Keratinocyte (primary cell): Measurements from ENCODE around the gene P3H2. TPM values are rescaled to one million over a fixed set of nuclear protein-coding genes. Genes with fewer than 3 reads are reported as not detected.

Experiments
- DNase-seq: peaks from one replicate; pipeline ENCODE4 v3.0.0-alpha.2; 2011; ENCODE audit warnings: low read depth, missing footprints, low spot score
- FAIRE-seq: peaks from 2 replicates; lab custom pipeline; 2011; peaks lifted over from hg19 to GRCh38; lab: Jason Lieb, UNC
- H2AFZ ChIP-seq: 2 replicates; pipeline ENCODE4 v1.6.0; 2012; ENCODE audit warnings: low read length, control low read depth, inconsistent platforms; ENCODE audit not compliant: control insufficient read depth
- H3K27ac ChIP-seq: 2 replicates; pipeline ENCODE4 v1.5.1; 2011; ENCODE audit warnings: low read length; ENCODE audit not compliant: control insufficient read depth, insufficient read depth
- H3K27me3 ChIP-seq: 3 replicates; pipeline ENCODE4 v1.6.0; 2011; ENCODE audit warnings: low read length; ENCODE audit not compliant: control insufficient read depth, insufficient read depth; ENCODE audit errors: extremely low read depth
- H3K36me3 ChIP-seq, 2 experiments: 2 replicates in 1 of 2; 3 replicates in 1 of 2; pipeline ENCODE4 v1.5.1; 2011; ENCODE audit warnings: low read length in 2 of 2, mild to moderate bottlenecking in 1 of 2; ENCODE audit not compliant: control insufficient read depth in 2 of 2, insufficient read depth in 2 of 2; ENCODE audit errors: extremely low read depth in 1 of 2
- H3K4me1 ChIP-seq: 3 replicates; pipeline ENCODE4 v1.5.1; 2011; ENCODE audit warnings: low read length; ENCODE audit not compliant: control insufficient read depth, insufficient read depth; ENCODE audit errors: extremely low read depth
- H3K4me2 ChIP-seq: 3 replicates; pipeline ENCODE4 v1.6.0; 2011; ENCODE audit warnings: low read depth, low read length; ENCODE audit not compliant: control insufficient read depth, insufficient read depth; ENCODE audit errors: extremely low read depth
- H3K4me3 ChIP-seq, 3 experiments: fragments of 200-600 bp in 1 of 3; sonication (generic) in 1 of 3; 2 replicates in 2 of 3; 3 replicates in 1 of 3; pipeline ENCODE4 v1.5.1; 2011 to 2016; ENCODE audit warnings: low read length in 3 of 3, mild to moderate bottlenecking in 3 of 3, control low read depth in 2 of 3, inconsistent platforms in 1 of 3, low read depth in 1 of 3, mixed read lengths in 1 of 3, mixed run types in 1 of 3, moderate library complexity in 1 of 3; ENCODE audit not compliant: control insufficient read depth in 2 of 3, insufficient read depth in 2 of 3; ENCODE audit errors: extremely low read depth in 1 of 3
- H3K79me2 ChIP-seq: 2 replicates; pipeline ENCODE4 v1.6.0; 2012; ENCODE audit warnings: low read length; ENCODE audit not compliant: control insufficient read depth, insufficient read depth
- H3K9ac ChIP-seq: 3 replicates; pipeline ENCODE4 v1.6.0; 2011; ENCODE audit warnings: low read length; ENCODE audit not compliant: control insufficient read depth, insufficient read depth; ENCODE audit errors: extremely low read depth
- H3K9me1 ChIP-seq: 3 replicates; pipeline ENCODE4 v1.6.0; 2011; ENCODE audit warnings: low read length; ENCODE audit not compliant: control insufficient read depth, insufficient read depth; ENCODE audit errors: extremely low read depth
- H3K9me3 ChIP-seq: 2 replicates; pipeline ENCODE4 v1.5.1; 2012; ENCODE audit warnings: low read depth, low read length; ENCODE audit not compliant: control insufficient read depth
- H4K20me1 ChIP-seq: 3 replicates; pipeline ENCODE4 v1.6.0; 2011; ENCODE audit warnings: low read length; ENCODE audit not compliant: control insufficient read depth, insufficient read depth; ENCODE audit errors: extremely low read depth
- CTCF ChIP-seq, 3 experiments: IDR thresholded peaks in 1 of 3; conservative IDR thresholded peaks in 1 of 3; optimal IDR thresholded peaks in 1 of 3; 2 replicates in 2 of 3; 3 replicates in 1 of 3; pipeline versions ENCODE3 to v1.5.1; 2011; ENCODE audit warnings: low read length in 3 of 3, mild to moderate bottlenecking in 3 of 3, moderate library complexity in 2 of 3, control low read depth in 1 of 3, inconsistent platforms in 1 of 3; ENCODE audit not compliant: insufficient read depth in 2 of 3; ENCODE audit errors: extremely low read depth in 1 of 3
- EZH2 ChIP-seq: IDR thresholded peaks from one replicate; pipeline ENCODE4 v1.6.1; 2012; ENCODE audit warnings: inconsistent platforms, mild to moderate bottlenecking, low read length, moderate library complexity
- dilution Hi-C: fragments of 300-500 bp; cut with MboI; formaldehyde crosslinking; loops from one replicate; pipeline ENCODE4 v1.7.0; 2020; ENCODE audit warnings: low sequenced_read_pairs; ENCODE audit not compliant: extremely low pct_ligation_motif_present
- polyA plus RNA-seq, 5 experiments: library from polyadenylated mRNA; depleted of rRNA in 3 of 5; stranded (reverse) in 3 of 5; stranded (forward) in 1 of 5; unstranded in 1 of 5; fragments of >200 nt; gene quantifications; 1 replicate in 1 of 5; 2 replicates in 3 of 5; 3 replicates in 1 of 5; pipeline versions ENCODE4 v1.2.1 to v1.2.3, GENCODE V29; 2011 to 2012; ENCODE audit warnings: missing spikeins in 2 of 5, low read depth in 1 of 5, low replicate concordance in 1 of 5

Gene P3H2
- polyA plus RNA-seq, 1 donor (not counting 4 experiments of a cell fraction or from before 2014, with no cell fraction given): 115 TPM

- dilution Hi-C loops: no loop called here
- Histone ChIP-seq H3K9me3 (no peaks in the 10 kb centered on the region), H3K9ac (no peak overlapping the region)
Observed at GRCh38 chr3:190024912-190025311, 95.8 kb downstream of the P3H2 start.

GRCh38 chr3:190019844-190020243 lies 100.9 kb downstream of the P3H2 start:
- Histone ChIP-seq H3K4me1 (peaks cover 40% of the 10 kb centered on the region), H3K27me3 (no peaks in the 10 kb centered on the region), H3K27ac (no peak overlapping the region), H3K4me2 (no peak overlapping the region), H3K9me1 (no peaks in the 10 kb centered on the region), H3K79me2 (peaks cover 17% of the 10 kb centered on the region), H3K9ac (no peak overlapping the region), H3K9me3 (no peaks in the 10 kb centered on the region), H2AFZ (no peak overlapping the region), H3K4me3 (no peak overlapping the region), H4K20me1 (no peaks in the 10 kb centered on the region), H3K36me3 (peaks cover 0 to 5% of the 10 kb centered on the region in 2 experiments)
- FAIRE-seq (no peak), DNase-seq (no peak)
- TF ChIP-seq EZH2 (no peak), CTCF (optimal IDR thresholded peaks at IDR 0.05 in 1 of 3, IDR thresholded peaks at IDR 0.05 in 1 of 3, conservative IDR thresholded peaks at IDR 0.05 in 1 of 3; ENCODE audit: extremely low read depth in 1 of 3, insufficient read depth in 2 of 3, low read length in 3 of 3) (no peak)
- dilution Hi-C loops: no loop called here

More at GRCh38 chr3:190024912-190025311, 95.8 kb downstream of the P3H2 start:
- peaks cover 34% of the 10 kb centered on the region for H3K4me1 ChIP-seq
- H4K20me1 ChIP-seq: no peaks in the 10 kb centered on the region
- DNase-seq (no peak), FAIRE-seq (peak; percentile 13)
- no peaks in the 10 kb centered on the region for H3K9me1 ChIP-seq
- no peak overlapping the region for H2AFZ ChIP-seq
- peak overlapping the region in 1 of 3 experiments; percentile 5 for H3K4me3 ChIP-seq
- H3K27me3 ChIP-seq: no peaks in the 10 kb centered on the region
- peaks cover 0 to 3% of the 10 kb centered on the region in 2 experiments for H3K36me3 ChIP-seq
- H3K79me2 ChIP-seq: peaks cover 24% of the 10 kb centered on the region
- peak overlapping the region; percentile 84 for H3K27ac ChIP-seq
- TF ChIP-seq EZH2 (no peak), CTCF (optimal IDR thresholded peaks at IDR 0.05 in 1 of 3, IDR thresholded peaks at IDR 0.05 in 1 of 3, conservative IDR thresholded peaks at IDR 0.05 in 1 of 3; ENCODE audit: extremely low read depth in 1 of 3, insufficient read depth in 2 of 3, low read length in 3 of 3) (no peak)
- peak overlapping the region; percentile 41 for H3K4me2 ChIP-seq
